Body of pancreas (tissue), 4 donors: ENCODE results near the gene OR2T2.
"Not testable (repeated sequence)": the region's sequence is repeated elsewhere in the genome, so short reads cannot be mapped to it uniquely, and the experiment has no call there.

ENCODE experiments used
- CTCF ChIP-seq, 7 experiments: fragments of 450-650 bp in 4 of 7; fragments of 200-600 bp in 3 of 7; sonication (generic) in 3 of 7; IDR thresholded peaks; one replicate each; pipeline ENCODE4 v1.5.1; 2016 to 2019; ENCODE audit warnings: antibody characterized with exemption in 7 of 7
- POLR2A ChIP-seq, 3 donors: fragments of 450-650 bp; IDR thresholded peaks; one replicate each; pipeline ENCODE4 v1.6.1; 2016; ENCODE audit warnings: antibody characterized with exemption in 3 of 3, mild to moderate bottlenecking in 2 of 3

- TF ChIP-seq CTCF, POLR2A (IDR thresholded peaks at IDR 0.05): not testable (repeated sequence)
Observed at GRCh38 chr1:248432201-248432600, 13.2 kb upstream of the OR2T2 start.
